Measurements from ENCODE around the gene PSMA6. TPM values are rescaled to one million over a fixed set of nuclear protein-coding genes. Genes with fewer than 3 reads are reported as not detected.
"Not testable (repeated sequence)": the region's sequence is repeated elsewhere in the genome, so short reads cannot be mapped to it uniquely, and the experiment has no call there.

PSMA6 gene
- polyA plus RNA-seq, 2 of the 4 experiments (the other 2 are of a cell fraction): 369 to 395 TPM

DNA sequence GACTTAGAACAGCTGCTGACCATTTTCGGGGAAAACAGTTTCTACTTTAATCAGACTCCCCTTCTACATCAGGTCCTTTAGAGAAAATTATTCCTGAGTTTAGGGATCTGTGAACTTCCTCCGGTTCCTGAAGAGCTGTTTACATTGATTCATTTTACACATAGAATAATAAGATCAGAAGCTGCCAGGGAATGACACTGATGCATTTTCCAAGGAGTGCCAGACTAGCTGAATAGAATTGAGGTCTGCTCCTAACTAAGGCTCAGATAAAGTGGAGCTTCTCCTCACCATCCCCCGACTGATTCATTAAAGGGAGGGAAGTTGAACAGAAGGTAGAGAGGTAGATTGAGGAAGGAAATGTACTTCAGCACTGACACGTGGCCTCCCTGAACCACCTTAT is 41.9 kb upstream of the PSMA6 start:
- FAIRE-seq: no peak
- 85% methylated on average over 4 of the region's 4 CpGs for WGBS (ENCODE audit: missing lambda C conversion rate)
- no peak overlapping the region for H3K4me3 ChIP-seq
- no peak overlapping the region for H3K4me2 ChIP-seq
- DNase-seq (ENCODE audit: low read depth in 1 of 2, low spot score in 1 of 2): no peak
- H3K9me3 ChIP-seq: no peaks in the 10 kb centered on the region
- CTCF ChIA-PET: interaction anchor here (0.6 to 1.3 kb wide), 5 partner anchors 11 to 154 kb away, joined by 3 to 4 read pairs (median 3); partner anchors contain the start of gene NFKBIA
- ATAC-seq: no peak
- no peaks in the 10 kb centered on the region for H3K4me1 ChIP-seq
- TF ChIP-seq HDAC2 (IDR thresholded peaks at IDR 0.05): no peak
- no peak for TF ChIP-seq POLR2A (IDR thresholded peaks at IDR 0.05; ENCODE audit: low read length)
- no peak overlapping the region for H3K27ac ChIP-seq
- POLR2A ChIA-PET: no interaction called here

GRCh38 chr14:35252451-35252868 is 39.7 kb upstream of the PSMA6 start:
- TF ChIP-seq RNF2 (IDR thresholded peaks at IDR 0.05; ENCODE audit: borderline replicate concordance, low read depth) (no peak), HES2 (IDR thresholded peaks at IDR 0.05) (no peak), PHF8 (IDR thresholded peaks at IDR 0.05; ENCODE audit: borderline replicate concordance, low read depth) (no peak), MAX (IDR thresholded peaks at IDR 0.05) (no peak), ELK1 (IDR thresholded peaks at IDR 0.05; ENCODE audit: low read depth, low read length) (no peak), MAFK (IDR thresholded peaks at IDR 0.05; ENCODE audit: partially characterized antibody) (no peak), POLR2A (IDR thresholded peaks at IDR 0.05; ENCODE audit: low read length) (no peak), TFCP2L1 (CRISPR knock-in tag; IDR thresholded peaks at IDR 0.05) (no peak), GATA3 (IDR thresholded peaks at IDR 0.05; ENCODE audit: borderline replicate concordance) (no peak), MAZ (IDR thresholded peaks at IDR 0.05; ENCODE audit: borderline replicate concordance, low read depth, low read length) (no peak), ZFP36 (IDR thresholded peaks at IDR 0.05; ENCODE audit: borderline replicate concordance, partially characterized antibody) (no peak), FOSB (CRISPR knock-in tag; IDR thresholded peaks at IDR 0.05) (no peak), ZSCAN20 (CRISPR knock-in tag; IDR thresholded peaks at IDR 0.05) (no peak), RCOR1 (IDR thresholded peaks at IDR 0.05; ENCODE audit: low read depth, low read length) (no peak)
- TF ChIP-seq, protein P1, sequence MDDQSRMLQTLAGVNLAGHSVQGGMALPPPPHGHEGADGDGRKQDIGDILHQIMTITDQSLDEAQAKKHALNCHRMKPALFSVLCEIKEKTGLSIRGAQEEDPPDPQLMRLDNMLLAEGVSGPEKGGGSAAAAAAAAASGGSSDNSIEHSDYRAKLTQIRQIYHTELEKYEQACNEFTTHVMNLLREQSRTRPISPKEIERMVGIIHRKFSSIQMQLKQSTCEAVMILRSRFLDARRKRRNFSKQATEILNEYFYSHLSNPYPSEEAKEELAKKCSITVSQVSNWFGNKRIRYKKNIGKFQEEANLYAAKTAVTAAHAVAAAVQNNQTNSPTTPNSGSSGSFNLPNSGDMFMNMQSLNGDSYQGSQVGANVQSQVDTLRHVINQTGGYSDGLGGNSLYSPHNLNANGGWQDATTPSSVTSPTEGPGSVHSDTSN (IDR thresholded peaks at IDR 0.05): no peak
- TF ChIP-seq, protein P2, sequence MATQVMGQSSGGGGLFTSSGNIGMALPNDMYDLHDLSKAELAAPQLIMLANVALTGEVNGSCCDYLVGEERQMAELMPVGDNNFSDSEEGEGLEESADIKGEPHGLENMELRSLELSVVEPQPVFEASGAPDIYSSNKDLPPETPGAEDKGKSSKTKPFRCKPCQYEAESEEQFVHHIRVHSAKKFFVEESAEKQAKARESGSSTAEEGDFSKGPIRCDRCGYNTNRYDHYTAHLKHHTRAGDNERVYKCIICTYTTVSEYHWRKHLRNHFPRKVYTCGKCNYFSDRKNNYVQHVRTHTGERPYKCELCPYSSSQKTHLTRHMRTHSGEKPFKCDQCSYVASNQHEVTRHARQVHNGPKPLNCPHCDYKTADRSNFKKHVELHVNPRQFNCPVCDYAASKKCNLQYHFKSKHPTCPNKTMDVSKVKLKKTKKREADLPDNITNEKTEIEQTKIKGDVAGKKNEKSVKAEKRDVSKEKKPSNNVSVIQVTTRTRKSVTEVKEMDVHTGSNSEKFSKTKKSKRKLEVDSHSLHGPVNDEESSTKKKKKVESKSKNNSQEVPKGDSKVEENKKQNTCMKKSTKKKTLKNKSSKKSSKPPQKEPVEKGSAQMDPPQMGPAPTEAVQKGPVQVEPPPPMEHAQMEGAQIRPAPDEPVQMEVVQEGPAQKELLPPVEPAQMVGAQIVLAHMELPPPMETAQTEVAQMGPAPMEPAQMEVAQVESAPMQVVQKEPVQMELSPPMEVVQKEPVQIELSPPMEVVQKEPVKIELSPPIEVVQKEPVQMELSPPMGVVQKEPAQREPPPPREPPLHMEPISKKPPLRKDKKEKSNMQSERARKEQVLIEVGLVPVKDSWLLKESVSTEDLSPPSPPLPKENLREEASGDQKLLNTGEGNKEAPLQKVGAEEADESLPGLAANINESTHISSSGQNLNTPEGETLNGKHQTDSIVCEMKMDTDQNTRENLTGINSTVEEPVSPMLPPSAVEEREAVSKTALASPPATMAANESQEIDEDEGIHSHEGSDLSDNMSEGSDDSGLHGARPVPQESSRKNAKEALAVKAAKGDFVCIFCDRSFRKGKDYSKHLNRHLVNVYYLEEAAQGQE (IDR thresholded peaks at IDR 0.05): no peak
- ATAC-seq (no peak), FAIRE-seq (no peak), DNase-seq (ENCODE audit: low read depth in 1 of 2, low spot score in 1 of 2) (no peak)
- POLR2A ChIA-PET: no interaction called here
- CTCF ChIA-PET: interaction anchor here (2.2 kb wide), 1 partner anchor 23 kb away, joined by 6 read pairs; no protein-coding TSS in a partner anchor
- no peak overlapping the region for H3K4me2 ChIP-seq
- H3K9me3 ChIP-seq: no peaks in the 10 kb centered on the region
- no peak overlapping the region for H3K27ac ChIP-seq
- H3K4me1 ChIP-seq: no peaks in the 10 kb centered on the region; the same call in 2 of the 3 replicates
- WGBS (ENCODE audit: missing lambda C conversion rate): 87% methylated on average over 1 of the region's 1 CpG
- H3K4me3 ChIP-seq: no peak overlapping the region

GRCh38 chr14:35253056-35253455 is 39.1 kb upstream of the PSMA6 start:
- H3K4me3 ChIP-seq; H3K27ac ChIP-seq; H3K4me1 ChIP-seq; ATAC-seq; H3K9me3 ChIP-seq; H3K4me2 ChIP-seq; FAIRE-seq; DNase-seq (ENCODE audit: low read depth in 1 of 2, low spot score in 1 of 2); POLR2A ChIA-PET: not testable (repeated sequence)
- CTCF ChIA-PET: interaction anchor here (2.0 to 2.2 kb wide), 2 partner anchors 17 to 23 kb away, joined by 5 to 6 read pairs; no protein-coding TSS in a partner anchor
- 96% methylated on average over 3 of the region's 3 CpGs for WGBS (ENCODE audit: missing lambda C conversion rate)

- 93% methylated on average over 7 of the region's 7 CpGs for WGBS (ENCODE audit: missing lambda C conversion rate)
- H3K4me3 ChIP-seq; H3K4me2 ChIP-seq; POLR2A ChIA-PET; H3K9me3 ChIP-seq; H3K27ac ChIP-seq; FAIRE-seq; H3K4me1 ChIP-seq; DNase-seq (ENCODE audit: low read depth in 1 of 2, low spot score in 1 of 2); ATAC-seq: not testable (repeated sequence)
- CTCF ChIA-PET: interaction anchor here (2.0 to 2.2 kb wide), 2 partner anchors 15 to 24 kb away, joined by 5 to 6 read pairs; no protein-coding TSS in a partner anchor
These were observed 38.1 kb upstream of the PSMA6 start for GRCh38 chr14:35254034-35254622.

All from A549 (cell line).